Panc1 (cell line): ENCODE data around the gene FUT7. TPM values are rescaled to one million over a fixed set of nuclear protein-coding genes. Genes with fewer than 3 reads are reported as not detected.

ENCODE experiments used
- ATAC-seq: fragments of 200-7000 bp; cut with Tn5 transposase; 2 replicates; pipeline ENCODE4 v1.9.1; 2020; ENCODE audit warnings: mild to moderate bottlenecking, moderate library complexity
- BruUV-seq: library from RNA; stranded (reverse); fragments of 400-500 nt; replicated peaks from 2 replicates; lab custom pipeline; 2021; lab: Mats Ljungman, UMichigan
- CTCF ChIA-PET: fragments of 300-600 bp; sonication (Branson Sonifier 250); formaldehyde crosslinking; loops from one replicate; lab custom pipeline; 2022; ENCODE audit warnings: antibody characterized with exemption; lab: Charles Lee
- POLR2A ChIA-PET: fragments of 300-600 bp; sonication (Branson Sonifier 250); formaldehyde crosslinking; loops from one replicate; lab custom pipeline; 2022; ENCODE audit warnings: antibody characterized with exemption; lab: Charles Lee
- DNase-seq: peaks from one replicate; pipeline ENCODE4 v3.0.0-alpha.2; 2010; ENCODE audit warnings: low read depth, low spot score
- H3K27ac ChIP-seq: 2 replicates; pipeline ENCODE4 v1.5.1; 2011; ENCODE audit warnings: mild to moderate bottlenecking, low read length, inconsistent platforms
- H3K27me3 ChIP-seq: fragments of 200-500 bp; sonication (Bioruptor generic); 2 replicates; pipeline ENCODE4 v1.6.0; 2014; ENCODE audit warnings: low read length, inconsistent platforms; ENCODE audit not compliant: control insufficient read depth, insufficient read depth
- H3K36me3 ChIP-seq: fragments of 200-500 bp; sonication (Bioruptor generic); 2 replicates; pipeline ENCODE4 v1.5.1; 2014; ENCODE audit warnings: inconsistent platforms, mild to moderate bottlenecking, low read length, moderate library complexity; ENCODE audit not compliant: control insufficient read depth, insufficient read depth
- H3K4me1 ChIP-seq: 2 replicates; pipeline ENCODE4 v1.5.1; 2011; ENCODE audit warnings: inconsistent platforms, mild to moderate bottlenecking, low read length, moderate library complexity; ENCODE audit not compliant: control insufficient read depth, insufficient read depth
- H3K4me3 ChIP-seq, 2 experiments: 2 replicates each; pipeline ENCODE4 v1.5.1; 2011 to 2012; ENCODE audit warnings: low read depth in 2 of 2, low read length in 2 of 2, mild to moderate bottlenecking in 2 of 2, inconsistent platforms in 1 of 2, moderate library complexity in 1 of 2
- H3K9me3 ChIP-seq: fragments of 200-500 bp; sonication (Bioruptor generic); 2 replicates; pipeline ENCODE4 v1.5.1; 2014; ENCODE audit warnings: low read depth, mild to moderate bottlenecking, inconsistent platforms, low read length, moderate library complexity; ENCODE audit not compliant: control insufficient read depth, insufficient read depth
- CTCF ChIP-seq: fragments of 450-650 bp; IDR thresholded peaks from 2 replicates; pipeline ENCODE4 v1.5.1; 2017; ENCODE audit warnings: mild to moderate bottlenecking
- POLR2AphosphoS5 ChIP-seq: IDR thresholded peaks from 2 replicates; pipeline ENCODE4 v1.6.1; 2012; ENCODE audit warnings: mild to moderate bottlenecking, low read depth, low read length, moderate library complexity
- REST ChIP-seq, 2 experiments: IDR thresholded peaks; 2 replicates each; pipeline ENCODE4 v1.6.1; 2011 to 2012; ENCODE audit warnings: low read depth in 2 of 2, control low read depth in 1 of 2, low read length in 1 of 2, mild to moderate bottlenecking in 1 of 2, moderate library complexity in 1 of 2; ENCODE audit not compliant: insufficient read depth in 1 of 2
- SIN3A ChIP-seq: IDR thresholded peaks from 2 replicates; pipeline ENCODE4 v1.6.1; 2012; ENCODE audit warnings: low read depth, mild to moderate bottlenecking, low read length, moderate library complexity, borderline replicate concordance; ENCODE audit not compliant: insufficient read depth
- TCF7L2 ChIP-seq: IDR thresholded peaks from 2 replicates; pipeline ENCODE4 v1.6.1; 2011; ENCODE audit warnings: mild to moderate bottlenecking, low read depth, low read length, inconsistent platforms
- in situ Hi-C: cut with HindIII; loops from 2 replicates; pipeline ENCODE4 v1.10.0; 2016; ENCODE audit warnings: low sequenced_read_pairs, low pct_unique_long_range_greater_than_20kb
- intact Hi-C: fragments of 100-400 bp; cut with micrococcal nuclease; formaldehyde crosslinking; loops from one replicate; pipeline ENCODE4 v1.10.0; 2022; ENCODE audit not compliant: unreplicated experiment
- total RNA-seq: library from RNA; stranded (reverse); gene quantifications from one replicate; pipeline ENCODE4 v1.2.1, GENCODE V29; 2021; ENCODE audit not compliant: unreplicated experiment

The FUT7 gene
- total RNA-seq, 1 experiment from 2014 or later, result not detected

GRCh38 chr9:137025517-137025966 is 6.3 kb downstream of the FUT7 start:
- no peak for DNase-seq
- TF ChIP-seq TCF7L2, result no peak
- TF ChIP-seq SIN3A, result no peak
- peaks cover 28% of the 10 kb centered on the region for H3K4me1 ChIP-seq
- H3K27ac ChIP-seq, result no peak overlapping the region
- H3K36me3 ChIP-seq, result no peaks in the 10 kb centered on the region
- no peaks in the 10 kb centered on the region for H3K9me3 ChIP-seq
- no peak for ATAC-seq
- intact Hi-C loops (no loop called here), in situ Hi-C loops (no loop called here)
- ChIA-PET POLR2A (no interaction called here), CTCF (interaction anchor here (0.6 to 0.9 kb wide), 2 partner anchors 10 to 14 kb away, joined by 3 to 7 read pairs; no protein-coding TSS in a partner anchor)
- no TSS peak for BruUV-seq
- H3K27me3 ChIP-seq, result no peaks in the 10 kb centered on the region
- no peak overlapping the region for H3K4me3 ChIP-seq

- Histone ChIP-seq H3K4me1 (peaks cover 22% of the 10 kb centered on the region), H3K27ac (no peak overlapping the region), H3K27me3 (no peaks in the 10 kb centered on the region), H3K4me3 (no peak overlapping the region), H3K36me3 (no peaks in the 10 kb centered on the region), H3K9me3 (no peaks in the 10 kb centered on the region)
- ATAC-seq, result no peak
- TF ChIP-seq SIN3A (no peak), POLR2AphosphoS5 (no peak), TCF7L2 (no peak), REST (IDR thresholded peaks at IDR 0.05; ENCODE audit: insufficient read depth in 1 of 2, low read depth in 2 of 2, low read length in 1 of 2) (no peak), CTCF (no peak)
- ChIA-PET CTCF (no interaction called here), POLR2A (no interaction called here)
- intact Hi-C loops (no loop called here), in situ Hi-C loops (no loop called here)
- no TSS peak for BruUV-seq
- no peak for DNase-seq
Observed at GRCh38 chr9:137023583-137023991, 8.3 kb downstream of the FUT7 start.

- in situ Hi-C loops (no loop called here), intact Hi-C loops (no loop called here)
- ChIA-PET POLR2A (no interaction called here), CTCF (no interaction called here)
- no peak overlapping the region for H3K27ac ChIP-seq
- no TSS peak for BruUV-seq
- no peak for TF ChIP-seq POLR2AphosphoS5
- H3K4me3 ChIP-seq, result no peak overlapping the region
- H3K9me3 ChIP-seq, result no peaks in the 10 kb centered on the region
- no peak for DNase-seq
- peaks cover 22% of the 10 kb centered on the region for H3K4me1 ChIP-seq
- H3K36me3 ChIP-seq, result no peaks in the 10 kb centered on the region
- no peak for ATAC-seq
- H3K27me3 ChIP-seq, result no peaks in the 10 kb centered on the region
Observed at GRCh38 chr9:137023157-137023556, 8.7 kb downstream of the FUT7 start.
